ENCODE measurements around the gene MED12L.
A peak's percentile ranks its signal among the peaks of the same experiment; 100 is the strongest.

The MED12L gene

DNA sequence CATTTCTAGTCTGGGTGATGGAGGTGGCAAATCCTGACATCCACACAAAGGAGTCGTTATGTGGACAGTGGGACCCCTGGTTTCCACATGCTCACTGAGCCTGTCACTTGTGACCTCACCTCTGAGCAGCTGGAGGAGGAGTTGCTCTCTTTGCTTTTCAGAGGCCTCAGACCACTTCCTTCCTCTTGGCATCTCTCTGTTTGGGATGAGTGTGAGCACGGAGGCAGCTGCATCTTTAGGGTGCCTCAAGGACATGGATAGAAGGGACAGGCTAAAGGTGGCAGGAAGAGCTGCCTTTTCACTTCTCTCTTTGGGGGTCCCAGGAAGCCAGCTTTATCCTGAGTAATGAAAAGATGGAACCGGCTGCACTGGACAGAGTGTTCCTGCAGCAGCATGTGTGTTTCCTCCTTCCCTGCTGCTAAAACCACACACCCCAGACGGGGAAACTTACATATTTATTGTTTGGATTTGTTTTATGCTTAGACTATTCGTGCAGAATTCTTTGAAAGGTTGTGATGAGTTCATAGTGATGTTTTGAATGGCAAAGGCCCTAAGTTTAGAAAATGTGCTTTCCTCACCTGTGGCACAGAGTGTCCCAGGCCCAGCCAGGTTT lies 85.8 kb downstream of the MED12L start:
- no peak for DNase-seq (ENCODE audit: low read depth, low spot score)

- no peak for DNase-seq (ENCODE audit: low read depth, low spot score)
Measured at GRCh38 chr3:151174351-151174750, 88.9 kb downstream of the MED12L start.

DNA sequence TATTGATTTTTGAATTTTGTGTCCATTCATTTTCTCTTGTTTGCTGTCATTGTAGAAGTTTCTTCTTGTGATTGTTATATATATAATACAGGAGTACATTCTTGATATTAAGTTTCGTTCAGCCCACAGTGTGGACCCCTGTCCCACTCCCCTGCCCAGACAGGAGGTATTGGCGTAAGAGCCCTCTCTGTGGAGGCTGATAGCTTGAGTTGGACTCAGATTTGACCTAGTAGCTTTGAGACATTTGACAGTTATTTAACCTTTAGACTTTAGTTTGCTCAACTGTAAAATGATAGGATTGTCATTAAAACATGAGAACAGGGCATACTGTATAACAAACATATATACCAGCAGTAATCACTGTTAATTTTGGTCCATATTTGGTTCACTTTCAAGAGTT lies 90.5 kb downstream of the MED12L start:
- DNase-seq (ENCODE audit: low read depth, low spot score), result no peak

DNA sequence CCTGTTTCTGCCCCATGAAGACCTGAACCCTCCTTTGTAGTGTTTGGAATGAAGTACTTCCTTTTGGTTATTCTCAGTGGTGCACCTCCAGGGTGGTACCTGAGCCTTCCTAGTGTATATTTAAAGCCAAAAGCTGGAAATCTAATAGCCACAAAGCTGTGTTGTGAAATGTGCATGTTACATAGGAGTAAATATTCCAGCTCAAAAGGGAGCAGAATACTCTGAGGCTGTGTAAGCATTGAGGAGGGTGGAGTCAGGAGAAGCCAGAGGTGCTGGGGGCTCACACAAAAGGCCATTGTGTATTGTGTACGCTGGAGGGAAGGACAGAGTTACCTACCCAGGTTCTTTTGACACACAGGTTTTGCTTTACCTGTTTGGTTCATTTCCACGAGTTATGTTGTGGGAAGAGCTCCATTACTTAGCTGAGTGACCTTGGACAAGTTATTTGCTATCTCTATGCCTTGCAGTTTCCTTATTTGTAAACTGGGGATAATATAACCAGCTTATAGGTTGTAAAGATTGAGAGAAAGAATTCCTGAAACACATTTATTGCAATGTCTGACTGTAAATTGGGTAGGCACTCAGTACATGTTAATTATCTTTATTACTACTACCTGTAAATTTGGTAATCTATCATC lies 92.9 kb downstream of the MED12L start:
- peak; percentile 16 for DNase-seq (ENCODE audit: low read depth, low spot score)

- no peak for DNase-seq (ENCODE audit: low read depth, low spot score)
Measured at GRCh38 chr3:151182349-151183079, 97.0 kb downstream of the MED12L start.

GRCh38 chr3:151183265-151183671 lies 97.8 kb downstream of the MED12L start:
- DNase-seq (ENCODE audit: low read depth, low spot score), result no peak

GRCh38 chr3:151191095-151191494 lies 105.6 kb downstream of the MED12L start:
- DNase-seq (ENCODE audit: low read depth, low spot score), result no peak

DNA sequence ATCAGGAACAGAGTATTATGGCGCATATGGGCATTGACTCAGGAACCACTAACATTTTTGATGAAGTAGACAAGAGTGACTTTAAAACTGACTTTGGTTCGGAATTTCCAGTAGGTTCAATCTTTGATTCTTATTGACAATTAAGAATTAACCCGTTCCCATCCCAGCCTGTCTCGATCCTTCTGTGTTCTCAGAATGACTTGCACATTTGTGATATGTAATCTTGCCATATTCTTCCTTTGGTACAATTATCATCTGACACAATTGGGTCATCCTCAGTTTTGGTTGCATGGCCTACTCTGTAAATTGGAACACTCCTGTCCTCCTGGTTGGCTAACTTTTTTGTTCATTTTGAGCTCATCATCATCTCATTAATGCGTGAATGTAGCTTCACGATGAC lies 107.1 kb downstream of the MED12L start:
- no peak for DNase-seq (ENCODE audit: low read depth, low spot score)

- DNase-seq (ENCODE audit: low read depth, low spot score), result no peak
Measured at GRCh38 chr3:151195826-151196225, 110.4 kb downstream of the MED12L start.

DNA sequence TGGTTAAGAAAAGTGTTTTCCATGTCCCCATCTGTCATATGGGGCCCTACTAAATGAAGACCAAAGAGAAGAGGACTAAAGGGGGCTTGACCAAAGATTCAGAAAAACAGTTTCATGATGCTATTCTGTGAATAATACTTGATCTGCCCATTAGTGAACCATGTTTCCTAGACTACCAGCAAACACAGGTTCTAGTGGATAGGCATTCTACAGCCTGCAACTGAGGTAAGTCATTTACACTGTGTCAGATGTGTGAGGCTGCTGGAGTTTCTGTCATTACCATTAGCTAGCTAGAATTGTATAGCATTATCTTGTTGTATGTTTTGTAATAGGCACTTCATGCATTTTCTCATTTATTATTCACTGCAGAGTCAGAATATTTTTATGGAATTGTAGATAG lies 111.0 kb downstream of the MED12L start:
- DNase-seq (ENCODE audit: low read depth, low spot score), result no peak

DNA sequence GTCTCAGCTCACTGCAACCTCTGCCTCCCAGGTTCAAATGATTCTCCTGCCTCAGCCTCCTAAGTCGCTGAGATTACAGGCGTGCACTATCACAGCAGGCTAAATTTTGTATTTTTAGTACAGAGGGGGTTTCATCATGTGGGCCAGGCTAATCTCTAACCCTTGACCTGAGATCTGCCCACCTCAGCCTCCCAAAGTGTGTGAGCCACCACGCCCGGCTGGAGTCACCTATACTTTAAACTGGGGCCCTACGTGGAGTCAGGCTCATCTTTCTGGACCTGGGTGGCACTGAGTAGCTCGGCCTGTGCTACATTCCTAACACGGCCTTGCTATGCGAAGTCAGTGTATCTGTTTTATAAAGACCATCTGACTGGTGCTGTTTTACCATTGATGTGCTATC lies 111.8 kb downstream of the MED12L start:
- no peak for DNase-seq (ENCODE audit: low read depth, low spot score)

DNA sequence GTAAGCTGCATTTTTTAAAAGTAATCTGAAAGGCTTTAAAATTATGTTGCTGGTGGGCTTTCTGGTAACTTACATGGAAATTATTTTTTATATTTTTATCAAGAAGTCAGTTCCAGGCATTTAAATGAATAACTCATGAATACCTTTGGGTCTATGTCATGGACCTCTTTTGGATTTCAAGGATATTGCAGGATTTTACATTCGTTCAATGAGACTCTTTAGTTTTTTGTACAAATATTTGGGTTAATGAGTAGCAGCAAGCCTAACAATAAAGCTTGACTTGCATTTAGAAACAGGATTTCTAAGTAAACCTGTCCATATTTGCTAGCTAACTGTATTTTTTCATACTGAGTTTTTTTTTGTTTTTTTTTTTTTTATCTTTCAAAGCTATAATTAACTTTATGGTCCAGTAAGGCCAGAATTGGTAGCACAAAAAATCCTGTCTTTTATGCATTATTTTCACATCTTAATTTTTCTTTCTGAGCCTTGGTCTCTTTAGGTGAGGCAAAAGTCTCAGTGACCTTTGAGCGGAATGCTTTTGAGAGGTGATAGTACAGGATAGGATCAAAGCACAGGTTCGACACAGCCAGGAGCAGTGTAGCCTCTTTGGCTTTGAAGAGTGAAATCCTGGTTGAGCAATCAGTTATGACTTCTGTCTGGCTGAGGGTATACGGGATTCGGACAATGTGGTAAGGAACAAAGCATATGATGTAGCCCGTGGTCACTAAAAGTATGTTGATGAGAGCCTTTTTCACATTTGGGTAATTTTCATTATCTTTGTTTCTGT lies 112.7 kb downstream of the MED12L start:
- no peak for DNase-seq (ENCODE audit: low read depth, low spot score)

DNA sequence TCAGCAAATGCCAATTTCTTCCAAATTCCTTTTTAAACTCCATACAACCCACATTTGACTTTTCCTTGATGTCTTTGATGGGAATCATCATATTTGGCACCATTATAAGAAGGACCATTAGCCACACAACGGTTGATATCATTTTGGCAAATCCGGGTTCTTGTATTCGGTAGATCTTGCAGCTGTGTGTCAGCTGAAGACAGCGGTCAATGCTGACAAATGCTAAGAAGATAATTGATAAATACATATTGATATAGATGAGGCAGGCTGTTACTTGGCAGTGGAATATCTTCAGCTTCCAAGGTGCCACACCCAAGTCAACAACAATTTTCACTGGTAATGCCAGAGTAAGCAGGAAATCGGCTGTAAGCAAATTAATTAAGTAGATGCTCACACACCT lies 113.4 kb downstream of the MED12L start:
- DNase-seq (ENCODE audit: low read depth, low spot score), result no peak

DNA sequence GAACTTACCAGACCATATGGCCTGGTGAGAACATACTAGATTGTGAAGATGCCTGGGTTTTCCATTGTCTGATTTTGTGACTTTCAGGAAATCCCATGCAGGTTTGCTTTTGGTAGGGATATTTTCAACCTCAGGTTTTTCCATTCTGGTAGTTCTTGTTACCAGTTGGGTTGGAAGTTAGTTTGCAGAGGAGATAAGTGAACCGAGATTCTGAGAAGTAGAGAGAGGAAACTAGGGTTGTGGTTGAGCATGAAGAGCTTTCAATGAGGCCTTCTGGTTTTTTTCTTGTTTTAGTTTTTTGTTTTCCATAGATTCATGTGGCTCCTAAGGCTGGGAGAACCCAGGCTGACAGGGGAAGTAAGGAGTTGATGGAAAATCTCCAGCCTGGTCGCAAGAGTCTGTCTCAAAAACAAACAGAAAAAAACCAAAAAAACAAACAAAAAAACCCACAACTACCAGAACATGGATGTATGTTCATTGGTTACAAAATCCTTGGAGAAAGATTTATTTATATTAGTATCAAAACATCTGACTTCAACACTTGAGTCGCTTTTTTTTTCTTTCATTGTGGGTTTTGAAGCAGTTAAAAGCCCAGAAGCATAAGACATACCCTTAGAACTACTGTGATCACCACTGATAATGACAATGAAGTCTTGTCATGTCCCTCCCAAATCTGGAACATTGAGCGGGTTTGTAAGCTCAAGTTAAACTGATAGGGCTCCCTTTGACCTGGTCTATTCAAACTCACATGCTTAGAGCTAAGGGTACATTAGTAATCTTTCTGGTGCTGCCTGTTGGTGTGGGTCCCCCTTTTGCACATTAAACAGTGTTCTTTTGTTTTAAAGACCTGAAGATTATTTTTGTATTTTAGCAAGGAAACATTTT lies 114.3 kb downstream of the MED12L start:
- DNase-seq (ENCODE audit: low read depth, low spot score), result no peak

- no peak for DNase-seq (ENCODE audit: low read depth, low spot score)
Measured at GRCh38 chr3:151200586-151200985, 115.1 kb downstream of the MED12L start.

GRCh38 chr3:151201051-151201730 lies 115.7 kb downstream of the MED12L start:
- no peak for DNase-seq (ENCODE audit: low read depth, low spot score)

DNA sequence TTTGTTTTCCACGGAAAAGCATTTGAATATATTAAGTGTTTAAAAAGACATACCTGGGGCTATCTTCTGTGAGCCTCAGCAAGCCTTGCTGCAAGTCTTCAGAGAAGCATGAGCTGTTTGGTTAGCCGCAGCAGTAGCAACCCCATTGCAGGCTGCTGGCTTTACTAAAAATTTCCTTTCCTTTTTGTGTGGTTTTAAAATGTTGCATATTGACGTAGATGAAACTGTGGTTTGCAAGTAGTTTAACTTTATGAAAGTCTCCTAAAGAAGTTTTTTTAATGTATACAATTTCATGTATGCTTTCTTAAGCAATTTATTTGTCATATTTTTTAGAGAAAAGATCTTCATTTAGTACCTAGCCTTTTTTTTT lies 117.6 kb downstream of the MED12L start, which contains the start of gene GPR171:
TSS of gene GPR171 (minus strand) at position 166 of the 370 bp plus-strand sequence. CDS start 3,830 bp downstream, outside the sequence.
- DNase-seq (ENCODE audit: low read depth, low spot score), result no peak

DNA sequence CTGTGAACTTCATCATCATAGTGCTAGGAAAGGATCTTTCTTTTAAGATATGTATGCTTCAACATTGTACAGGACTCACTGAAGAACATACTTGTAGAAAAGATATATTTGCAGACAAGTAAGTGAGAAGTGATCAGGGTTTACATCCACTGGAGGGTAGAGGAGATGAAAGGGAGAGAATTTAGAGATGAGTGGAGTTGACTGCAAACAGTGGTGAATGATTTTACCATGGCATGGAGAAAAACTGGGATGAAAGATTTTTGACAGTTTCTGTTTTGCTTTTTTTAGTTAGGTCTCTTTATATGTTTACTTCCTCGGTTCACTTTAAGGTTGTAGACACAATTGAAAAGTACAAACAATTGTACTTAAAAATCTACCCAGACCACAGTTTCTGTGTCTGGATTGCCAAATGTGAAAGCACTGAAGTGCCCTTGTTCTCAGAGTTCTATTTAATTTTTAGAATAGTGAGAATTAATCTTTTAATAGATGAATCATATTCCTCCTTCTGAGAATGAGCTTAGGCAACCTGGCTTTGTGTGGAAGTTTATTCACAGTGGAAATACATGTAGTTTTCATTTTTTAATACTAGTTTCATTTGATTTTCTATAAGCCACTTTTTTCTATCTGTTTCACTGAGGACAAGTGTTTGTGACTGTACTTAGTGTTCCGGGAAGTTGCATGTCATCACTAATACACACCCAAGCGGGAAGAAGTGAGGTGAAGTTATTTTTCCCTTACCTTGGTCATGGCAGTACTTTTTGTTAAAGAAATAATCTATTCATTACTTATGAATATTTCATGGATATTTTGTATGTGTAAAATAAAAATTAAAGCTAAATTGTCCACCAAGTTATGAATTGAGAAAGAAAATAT lies 119.3 kb downstream of the MED12L start:
- no peak for DNase-seq (ENCODE audit: low read depth, low spot score)

DNA sequence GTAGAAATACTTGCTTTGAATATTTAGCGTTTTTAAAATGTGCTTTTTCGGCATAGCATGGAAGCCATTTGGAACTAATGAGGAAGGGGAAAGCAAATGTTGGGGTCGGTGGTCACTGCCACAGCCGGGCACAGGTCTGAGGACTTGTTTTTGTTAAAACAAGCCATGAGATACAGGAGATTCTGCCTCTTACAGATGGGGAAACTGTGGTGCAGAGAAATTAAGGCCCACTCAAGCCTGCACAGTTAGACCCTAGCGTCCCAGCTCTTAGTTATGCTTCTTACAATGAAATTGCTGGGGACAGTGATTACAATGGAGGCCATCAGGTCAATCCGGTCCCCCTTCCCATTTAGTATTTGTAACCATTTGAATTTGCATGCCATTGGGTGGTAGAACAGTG lies 120.0 kb downstream of the MED12L start:
- no peak for DNase-seq (ENCODE audit: low read depth, low spot score)

DNA sequence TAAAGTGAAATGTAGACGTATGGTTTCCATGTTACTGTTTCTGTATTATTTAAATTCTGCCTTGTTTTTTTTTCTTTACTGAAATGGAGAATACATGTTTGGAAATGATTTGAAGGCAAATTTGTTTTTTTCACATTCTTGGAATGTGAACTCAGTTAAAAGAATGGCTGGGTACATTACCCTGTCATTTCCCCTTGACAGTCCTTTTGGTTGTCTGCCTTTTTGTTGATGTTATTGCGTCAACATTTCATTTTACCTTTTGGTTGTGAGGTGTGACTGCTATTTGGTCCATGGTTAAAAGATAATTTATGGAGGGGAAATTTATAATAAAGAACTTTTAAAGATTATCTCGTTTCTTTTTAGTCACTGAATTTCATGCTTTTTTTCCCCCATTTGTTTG lies 120.7 kb downstream of the MED12L start:
- DNase-seq (ENCODE audit: low read depth, low spot score), result no peak

Measured in ELF-1 (cell line).